ENCODE data around the gene DNM3. TPM values are rescaled to one million over a fixed set of nuclear protein-coding genes. Genes with fewer than 3 reads are reported as not detected.

DNM3 gene
- total and polyA plus RNA-seq, 7 donors = 0.60 to 13.3 (median 3.9) TPM

DNA sequence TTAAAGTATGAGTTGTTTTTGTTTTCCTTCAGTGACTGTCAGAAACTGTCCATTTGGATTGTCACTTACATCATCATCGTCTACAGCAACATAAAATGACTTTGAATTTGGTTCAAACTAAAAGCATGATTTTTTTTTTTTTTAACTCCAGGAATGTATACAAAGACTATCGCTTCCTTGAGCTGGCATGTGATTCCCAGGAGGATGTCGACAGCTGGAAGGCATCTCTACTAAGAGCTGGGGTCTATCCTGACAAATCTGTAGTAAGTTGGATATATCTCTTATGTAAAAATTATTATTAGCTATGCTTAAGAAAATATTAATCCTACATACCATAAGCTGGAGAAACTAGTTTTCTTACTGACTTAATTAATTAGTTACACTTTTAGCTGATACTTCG is 467.3 kb downstream of the DNM3 start:
- Histone ChIP-seq H3K27me3 (no peaks in the 10 kb centered on the region), H3K4me3 (no peak overlapping the region), H3K4me1 (peaks cover 0 to 9% (median 0%) of the 10 kb centered on the region in 4 donors), H3K9me3 (no peaks in the 10 kb centered on the region), H3K27ac (no peak overlapping the region), H3K36me3 (no peaks in the 10 kb centered on the region)
- TF ChIP-seq POLR2AphosphoS5 (IDR thresholded peaks at IDR 0.05) = no peak
- no peak for TF ChIP-seq EP300 (IDR thresholded peaks at IDR 0.05)
- no peak for TF ChIP-seq POLR2A (IDR thresholded peaks at IDR 0.05)
- no peak for TF ChIP-seq CTCF (IDR thresholded peaks at IDR 0.05)
- intact Hi-C loops (cut with DNase I) = no loop called here
- 60 to 76% methylated on average over 4 of the region's 4 CpGs for WGBS, 2 donors
- DNase-seq = no peak

DNA sequence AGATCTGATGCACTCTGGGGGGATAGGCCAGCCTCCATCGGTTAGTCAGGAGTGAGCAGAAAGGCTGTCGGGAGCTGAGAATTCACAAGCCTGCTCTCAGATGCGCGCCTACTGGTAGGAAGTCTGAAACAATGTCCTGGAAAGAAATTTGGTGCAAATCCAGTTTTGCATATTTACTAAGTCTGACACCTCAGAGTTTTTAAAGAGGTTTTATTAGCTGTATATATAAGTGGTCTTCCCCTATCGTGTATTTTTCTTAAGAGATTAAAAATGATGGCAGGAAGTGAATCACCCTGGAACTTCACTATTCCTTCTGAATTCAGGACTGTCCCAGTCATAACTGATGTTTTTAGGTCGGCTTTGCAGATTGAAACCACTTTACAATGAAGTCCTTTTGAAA is 479.4 kb downstream of the DNM3 start:
- peak overlapping the region; percentile 72 to 82 (median 77) for H3K27ac ChIP-seq
- intact Hi-C loops (cut with DNase I) = loop anchor here (5.0 kb wide), 1 partner anchor 72 kb away; no protein-coding TSS in a partner anchor
- DNase-seq = peak; percentile 69

GRCh38 chr1:172321451-172321850 is 480.2 kb downstream of the DNM3 start:
- DNase-seq = no peak
- Histone ChIP-seq H3K36me3 (no peaks in the 10 kb centered on the region), H3K4me3 (no peak overlapping the region), H3K9me3 (no peaks in the 10 kb centered on the region), H3K27me3 (no peaks in the 10 kb centered on the region), H3K4me1 (peaks cover 0 to 51% (median 37%) of the 10 kb centered on the region in 4 donors), H3K27ac (peak overlapping the region; percentile 72 to 82 (median 77))
- WGBS, 2 donors = 76 to 77% methylated on average over 4 of the region's 4 CpGs
- intact Hi-C loops (cut with DNase I) = loop anchor here (5.0 kb wide), 1 partner anchor 71 kb away; no protein-coding TSS in a partner anchor
- TF ChIP-seq POLR2AphosphoS5 (IDR thresholded peaks at IDR 0.05) (no peak), POLR2A (IDR thresholded peaks at IDR 0.05) (no peak), CTCF (IDR thresholded peaks at IDR 0.05) (no peak), EP300 (IDR thresholded peaks at IDR 0.05) (no peak)

More for the DNA sequence above, 479.4 kb downstream of the DNM3 start:
- Histone ChIP-seq H3K4me1 (peaks cover 0 to 47% (median 35%) of the 10 kb centered on the region in 4 donors), H3K27me3 (no peaks in the 10 kb centered on the region), H3K4me3 (no peak overlapping the region), H3K36me3 (no peaks in the 10 kb centered on the region), H3K9me3 (no peaks in the 10 kb centered on the region)
- WGBS, 2 donors = 76 to 77% methylated on average over 6 of the region's 6 CpGs
- TF ChIP-seq POLR2A (IDR thresholded peaks at IDR 0.05) (no peak), CTCF (IDR thresholded peaks at IDR 0.05) (no peak), POLR2AphosphoS5 (IDR thresholded peaks at IDR 0.05) (no peak), EP300 (IDR thresholded peaks at IDR 0.05) (no peak)

DNA sequence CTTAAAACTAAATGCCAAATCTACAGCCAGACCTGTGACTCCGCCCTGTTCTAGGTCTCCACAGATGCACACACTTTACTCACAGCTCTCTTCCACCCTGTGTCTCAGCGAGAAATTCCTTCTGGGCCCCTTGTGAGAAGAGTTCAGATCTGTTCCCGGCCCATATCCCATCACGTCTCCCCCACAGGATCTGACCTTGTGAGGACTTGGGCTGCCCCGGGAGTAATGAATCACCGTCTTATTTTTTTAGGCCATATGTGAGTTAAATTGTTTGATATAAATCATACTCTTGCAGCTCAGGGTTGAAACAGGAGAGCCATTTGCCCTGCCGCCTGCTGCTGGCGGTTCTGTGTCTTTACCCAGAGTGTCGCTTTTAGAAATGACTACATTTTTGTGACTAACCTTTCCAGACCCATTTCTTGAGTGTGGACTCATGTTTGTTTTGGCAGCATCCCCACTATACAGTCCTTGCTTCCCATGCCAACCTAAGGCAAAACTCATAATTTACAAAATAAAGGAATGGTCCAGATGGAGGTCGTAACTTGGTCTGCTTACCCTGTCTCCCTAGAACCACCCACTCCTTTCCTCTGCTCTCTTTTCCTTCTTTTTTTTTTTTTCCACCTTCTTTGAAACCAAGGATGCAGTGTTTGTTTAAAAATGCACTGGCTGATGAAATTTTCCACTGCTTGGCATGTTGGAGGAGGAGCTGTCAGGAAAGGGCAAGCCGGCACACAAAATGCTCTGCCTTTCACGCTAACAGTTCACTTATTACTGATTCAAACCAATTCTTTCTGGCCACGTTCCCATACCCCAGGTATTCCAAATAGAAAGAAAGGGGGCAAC is 481.1 kb downstream of the DNM3 start:
- Histone ChIP-seq H3K36me3 (no peaks in the 10 kb centered on the region), H3K9me3 (no peaks in the 10 kb centered on the region), H3K4me3 (peak overlapping the region in 2 of 4 donors; percentile 3 to 24), H3K27me3 (no peaks in the 10 kb centered on the region), H3K27ac (peak overlapping the region; percentile 72 to 82 (median 77)), H3K4me1 (peaks cover 0 to 51% (median 37%) of the 10 kb centered on the region in 4 donors)
- intact Hi-C loops (cut with DNase I) = loop anchor here (5.0 kb wide), 1 partner anchor 70 kb away; no protein-coding TSS in a partner anchor
- no peak for TF ChIP-seq POLR2A (IDR thresholded peaks at IDR 0.05)
- peak in 1 of 4 donors; percentile 14 for TF ChIP-seq POLR2AphosphoS5 (IDR thresholded peaks at IDR 0.05)
- peak; percentile 73 for DNase-seq
- 77 to 86% methylated on average over 13 of the region's 13 CpGs for WGBS, 2 donors

DNA sequence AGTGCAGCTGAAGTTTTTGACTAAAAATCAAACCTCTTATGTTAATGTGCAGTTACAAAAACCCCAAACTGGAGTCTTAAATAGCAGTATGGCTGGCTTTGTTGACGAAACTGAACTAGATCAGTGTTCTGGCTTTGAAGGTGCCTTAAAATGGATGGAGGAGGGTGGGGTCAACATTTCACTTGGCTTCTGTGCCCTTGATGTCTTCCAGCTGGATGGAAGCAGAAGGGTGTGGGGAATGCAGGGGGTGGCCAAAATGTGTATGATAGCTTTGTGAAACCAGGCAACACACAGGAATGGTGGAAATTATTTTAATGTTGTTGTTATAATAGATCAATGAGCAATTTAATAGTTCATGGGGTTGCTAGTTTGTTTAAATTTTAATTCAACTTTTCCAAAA is 482.4 kb downstream of the DNM3 start:
- Histone ChIP-seq H3K27ac (peak overlapping the region in 2 of 4 donors; percentile 77 to 82), H3K4me1 (peaks cover 0 to 51% (median 37%) of the 10 kb centered on the region in 4 donors), H3K27me3 (no peaks in the 10 kb centered on the region), H3K36me3 (no peaks in the 10 kb centered on the region), H3K9me3 (no peaks in the 10 kb centered on the region), H3K4me3 (no peak overlapping the region)
- WGBS, 2 donors = 86 to 92% methylated on average over 1 of the region's 1 CpG
- intact Hi-C loops (cut with DNase I) = loop anchor here (5.0 kb wide), 1 partner anchor 69 kb away; no protein-coding TSS in a partner anchor
- no peak for DNase-seq
- no peak for TF ChIP-seq POLR2AphosphoS5 (IDR thresholded peaks at IDR 0.05)
- TF ChIP-seq EP300 (IDR thresholded peaks at IDR 0.05) = no peak
- no peak for TF ChIP-seq POLR2A (IDR thresholded peaks at IDR 0.05)
- TF ChIP-seq CTCF (IDR thresholded peaks at IDR 0.05) = no peak
